GM18498 (cell line): ENCODE results near the gene SHROOM3.
A peak's percentile ranks its signal among the peaks of the same experiment; 100 is the strongest.

ENCODE experiments used
- ATAC-seq: cut with Tn5 transposase; IDR thresholded peaks from one replicate; pipeline ENCODE4 v1.9.1; 2021; ENCODE audit warnings: mild to moderate bottlenecking, moderate library complexity; ENCODE audit not compliant: unreplicated experiment

SHROOM3 gene

DNA sequence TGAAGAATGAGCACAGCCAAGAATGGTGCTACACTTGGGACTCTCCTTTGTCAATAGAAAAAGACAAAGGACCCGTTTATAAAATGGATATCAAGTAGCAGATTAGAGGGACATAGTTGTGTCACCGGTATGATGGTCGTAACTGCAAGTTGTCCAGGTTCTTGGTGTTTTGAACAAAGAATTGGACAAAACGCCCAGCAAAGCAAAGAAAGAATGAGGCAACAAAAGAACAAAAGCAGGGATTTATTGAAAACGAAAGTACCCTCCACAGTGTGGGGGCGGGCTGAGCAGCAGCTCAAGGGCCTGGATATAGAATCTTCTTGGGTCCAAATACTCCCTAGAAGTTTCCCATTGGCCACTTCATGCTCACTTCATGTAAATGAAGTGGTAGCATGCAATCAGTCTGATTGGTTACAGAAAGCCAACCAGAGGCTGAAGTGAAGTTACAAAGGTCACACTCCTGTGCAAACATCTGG is 54.7 kb downstream of the SHROOM3 start:
- no peak for ATAC-seq

DNA sequence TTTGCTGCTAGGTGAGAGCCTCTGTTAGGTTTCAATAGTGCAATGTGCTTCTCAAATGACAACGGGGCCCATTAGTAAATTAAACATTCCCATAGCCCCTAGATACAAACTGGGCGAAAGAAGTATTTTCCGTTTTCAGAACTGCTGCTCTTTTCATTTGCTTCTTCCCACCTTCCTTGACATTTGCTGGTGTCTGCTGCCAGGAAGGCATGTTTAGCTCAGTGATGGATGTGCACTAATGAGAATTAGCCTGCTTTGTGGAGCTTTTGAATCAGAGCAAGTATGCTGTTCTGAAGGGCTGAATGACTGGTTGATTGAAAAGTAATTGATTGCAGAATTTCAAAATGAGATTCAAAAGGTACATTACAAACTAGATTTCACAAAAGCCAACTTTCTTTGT is 57.0 kb downstream of the SHROOM3 start:
- ATAC-seq = no peak

DNA sequence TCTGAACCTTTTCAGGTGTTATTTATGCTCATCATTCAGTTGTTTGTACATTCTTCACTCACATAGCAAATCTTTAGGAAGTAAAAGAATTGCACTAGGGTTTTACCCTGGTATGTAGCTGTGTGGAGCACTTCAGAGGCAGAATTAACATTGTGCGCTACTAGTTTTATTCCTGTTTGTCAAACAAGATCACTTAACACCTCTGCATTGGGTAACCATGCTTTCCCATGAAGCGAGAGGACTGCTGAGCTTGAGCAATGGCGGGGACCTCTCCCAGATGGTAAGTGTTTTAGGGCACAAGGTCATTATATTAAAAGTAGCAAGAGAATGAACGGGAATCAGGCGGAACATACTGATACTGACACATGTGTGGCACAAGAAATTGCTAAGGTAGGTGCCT is 59.2 kb downstream of the SHROOM3 start:
- no peak for ATAC-seq

DNA sequence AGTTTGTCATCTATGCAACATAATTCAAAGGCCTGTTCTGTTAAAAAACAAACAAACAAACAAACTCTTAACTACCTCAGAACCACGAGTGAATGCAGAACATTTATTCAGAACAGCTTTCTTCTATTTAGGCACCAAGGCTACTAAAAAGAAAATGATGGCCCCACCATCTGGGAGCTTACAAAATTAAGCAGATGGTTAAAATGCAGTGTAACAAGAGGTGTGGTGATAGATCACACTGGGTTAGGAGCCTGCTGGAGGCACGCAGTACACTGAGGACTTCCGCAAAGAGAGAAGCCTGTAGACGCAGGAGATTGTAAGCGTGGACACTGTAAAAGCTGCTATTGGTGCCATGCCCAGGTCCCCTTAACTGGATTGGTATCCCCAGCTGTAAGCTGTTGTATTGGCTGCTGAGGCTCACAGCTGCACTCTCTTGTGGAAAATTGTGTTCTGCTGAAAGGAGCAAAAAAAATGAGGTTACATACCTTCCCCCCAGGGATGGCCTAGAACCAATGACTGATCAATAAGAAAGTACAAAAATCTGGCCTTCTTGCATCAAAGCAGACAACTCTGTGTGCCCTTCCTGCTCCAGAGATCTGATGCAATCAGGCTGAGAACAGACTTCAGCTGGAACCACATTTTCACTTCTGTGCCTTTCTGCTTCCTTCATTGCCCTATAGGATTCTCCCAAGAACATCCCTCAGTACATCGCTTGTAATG is 60.0 kb downstream of the SHROOM3 start:
- ATAC-seq = no peak

DNA sequence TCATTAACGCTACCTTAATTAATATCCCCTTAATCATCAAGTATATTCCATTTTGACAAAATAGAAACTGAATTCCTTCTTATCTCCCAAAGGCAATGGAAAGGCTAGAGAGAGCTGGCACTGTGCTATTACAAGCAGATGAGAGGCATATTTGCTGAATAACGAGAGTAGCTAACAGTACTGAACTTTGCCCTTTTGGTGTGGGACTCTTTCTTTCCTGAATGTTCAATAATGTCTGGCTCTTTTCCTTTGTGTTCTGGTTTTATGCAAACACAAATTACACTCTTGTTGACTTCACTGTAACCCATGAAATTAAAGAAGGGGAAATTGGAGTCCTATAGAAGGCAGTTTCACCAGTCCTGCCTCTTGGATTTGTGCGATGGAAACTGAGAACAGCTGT is 63.5 kb downstream of the SHROOM3 start:
- no peak for ATAC-seq

DNA sequence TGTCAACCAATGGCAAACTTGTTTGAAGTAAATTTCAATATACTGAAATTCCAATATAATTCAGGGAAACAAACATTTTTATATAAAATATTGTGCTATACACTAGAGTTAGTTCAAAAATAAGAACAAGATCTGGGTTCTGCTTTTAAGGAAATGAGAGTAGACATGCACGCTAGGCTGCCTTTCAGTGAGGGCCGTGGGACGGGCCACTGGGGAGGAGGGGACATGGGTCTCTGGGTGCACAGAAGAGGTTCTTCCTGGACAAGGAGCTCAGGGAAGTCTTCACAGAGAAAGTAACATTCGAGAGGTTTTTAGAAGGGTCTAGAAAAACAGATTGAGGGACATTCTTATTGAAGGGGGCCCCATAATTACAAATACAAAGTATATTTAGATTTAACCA is 64.4 kb downstream of the SHROOM3 start:
- peak; percentile 89 for ATAC-seq

DNA sequence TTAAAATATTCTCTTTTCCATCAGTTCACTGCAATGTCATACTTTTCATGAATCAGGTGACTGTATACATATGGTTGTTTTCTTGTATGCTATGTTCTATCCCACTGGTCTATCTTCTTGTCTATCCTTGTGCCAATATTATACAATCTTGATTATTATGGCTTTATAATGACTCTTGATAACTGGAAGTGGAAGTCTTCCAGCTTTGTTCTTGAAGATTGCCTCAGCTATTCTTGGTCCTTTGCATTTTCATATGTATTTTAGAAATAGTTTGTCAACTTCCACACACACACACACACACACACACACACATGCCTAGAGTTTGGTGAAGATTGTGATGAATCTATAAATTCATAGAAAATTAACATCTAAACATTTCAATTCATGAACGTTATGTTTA is 67.9 kb downstream of the SHROOM3 start:
- no peak for ATAC-seq

DNA sequence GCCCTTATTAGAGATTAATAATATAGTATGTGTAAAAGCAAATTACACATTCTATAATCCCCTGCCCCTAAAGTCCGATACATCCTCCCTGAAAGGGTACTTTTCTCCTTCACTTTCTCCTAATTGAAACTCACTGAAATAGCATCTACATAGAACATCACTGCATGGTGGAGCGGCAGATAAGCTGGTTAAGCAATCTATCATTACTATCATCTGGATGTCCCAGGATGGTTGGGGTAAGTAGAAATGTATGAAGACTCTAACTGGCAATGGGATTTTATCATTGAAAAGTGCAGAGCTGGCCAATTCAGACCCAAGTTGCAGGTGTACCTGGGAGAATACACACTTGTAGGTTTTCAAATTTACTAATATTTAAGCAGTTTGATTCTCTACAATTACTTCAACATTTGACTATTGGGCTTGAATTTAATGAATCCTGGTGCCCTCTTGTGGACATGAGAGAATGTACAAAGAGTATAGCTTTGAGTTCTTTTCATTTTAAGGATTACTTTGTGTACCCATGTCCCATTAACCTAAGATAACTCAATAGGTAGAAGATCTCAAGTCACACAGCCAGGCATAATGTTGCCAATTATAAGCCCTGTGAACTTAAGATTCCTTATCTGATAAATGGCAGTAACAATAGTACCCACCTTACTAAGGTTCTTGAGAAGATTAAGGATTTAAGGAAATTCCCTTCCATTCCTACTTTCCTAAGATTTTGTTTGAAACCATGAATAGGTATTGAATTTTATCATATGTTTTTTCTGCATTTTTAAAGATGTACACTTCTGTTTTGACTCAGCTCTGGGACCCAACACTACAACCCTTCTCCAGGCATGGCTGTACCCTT is 69.8 kb downstream of the SHROOM3 start:
- peak; percentile 46 for ATAC-seq

DNA sequence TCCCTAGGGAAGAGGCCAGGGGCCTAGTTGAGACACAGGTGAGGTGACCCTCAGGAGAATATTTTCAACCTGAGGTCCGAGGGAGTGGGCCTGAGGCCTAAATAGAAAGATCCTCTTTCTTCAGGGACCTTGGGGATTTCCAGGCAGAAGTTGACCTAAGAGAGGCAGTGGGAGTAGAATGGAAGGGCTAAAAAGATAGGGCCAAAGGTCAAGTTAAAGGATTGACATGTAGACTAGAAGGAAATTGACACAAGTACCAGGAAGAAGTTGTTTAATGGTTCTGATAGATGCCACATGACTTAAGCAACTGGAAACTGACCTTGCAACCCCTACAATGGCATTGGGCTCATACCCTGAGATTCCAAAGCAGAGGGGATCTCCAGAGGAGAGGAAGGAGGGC is 76.9 kb downstream of the SHROOM3 start:
- no peak for ATAC-seq

DNA sequence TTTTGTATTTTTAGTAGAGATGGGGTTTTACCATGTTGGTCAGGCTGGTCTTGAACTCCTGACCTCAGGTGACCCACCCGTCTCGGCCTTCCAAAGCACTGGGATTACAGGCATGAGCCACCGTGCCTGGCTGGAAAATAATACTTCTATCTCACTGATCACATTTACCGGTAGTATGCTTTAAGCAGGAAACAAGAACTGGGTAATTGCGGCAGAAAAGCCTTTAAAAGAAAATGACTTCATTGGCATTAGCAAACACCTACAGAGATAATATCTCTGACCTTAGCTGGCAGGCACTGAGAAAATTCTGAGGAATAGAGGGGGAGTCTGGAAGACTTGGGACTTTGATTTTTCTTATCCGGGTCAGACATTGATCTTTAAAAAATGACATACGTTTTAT is 78.5 kb downstream of the SHROOM3 start:
- no peak for ATAC-seq

DNA sequence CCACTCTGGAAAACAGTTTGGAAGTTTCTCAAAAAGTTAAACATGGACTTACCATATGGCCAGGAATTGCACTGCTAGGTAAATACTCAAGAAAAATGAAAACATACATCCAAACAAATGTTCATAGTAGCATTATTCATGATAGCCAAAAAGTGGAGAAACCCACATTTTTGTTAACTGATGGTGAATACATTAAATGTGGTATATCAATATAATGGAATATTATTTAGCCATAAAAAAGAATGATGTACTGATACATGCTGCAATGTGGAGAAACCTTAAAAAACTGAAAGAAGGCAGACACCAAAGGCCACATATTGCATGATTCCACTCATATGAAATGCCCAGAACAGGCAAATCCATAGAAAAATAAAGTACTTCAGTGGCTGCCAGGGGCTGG is 79.1 kb downstream of the SHROOM3 start:
- ATAC-seq = no peak

DNA sequence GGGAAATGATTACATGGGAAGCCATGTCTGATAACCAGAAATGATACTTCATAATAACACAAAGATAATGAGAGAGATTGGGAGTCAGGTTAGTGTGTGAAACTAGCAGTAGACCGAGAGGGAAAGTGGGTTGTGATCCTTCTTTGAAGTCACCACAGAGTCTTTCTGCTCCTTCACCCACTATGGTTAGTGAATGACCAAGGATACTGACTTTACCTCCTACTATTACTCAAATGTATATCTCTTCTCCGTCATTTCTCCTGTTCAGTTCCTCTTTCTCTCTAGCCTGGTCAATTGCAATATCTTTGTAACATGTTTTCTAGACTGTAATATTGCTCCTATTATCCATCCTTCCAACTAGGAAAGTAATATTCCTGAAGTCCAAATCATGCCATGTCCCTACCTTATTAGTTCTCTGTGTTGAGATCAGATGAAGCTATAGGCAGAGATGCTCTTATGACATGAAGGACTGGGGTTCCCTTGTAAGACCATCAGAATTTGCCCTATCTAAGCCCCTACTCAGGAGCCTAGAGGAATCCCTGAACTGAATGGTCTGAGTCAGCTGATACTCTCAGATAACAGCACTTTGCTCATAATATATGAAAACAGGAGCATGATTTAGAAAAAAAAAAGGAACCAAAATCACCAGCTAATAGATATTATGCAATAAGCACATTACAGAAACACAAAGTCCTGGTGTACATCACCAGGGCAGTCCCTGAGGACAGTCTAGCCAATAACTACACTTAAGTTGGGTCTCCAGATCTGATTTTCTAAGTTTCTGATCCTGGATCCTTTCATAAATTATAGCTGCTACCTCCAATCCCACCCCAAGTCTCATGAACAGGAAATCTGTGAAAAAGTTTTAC is 81.2 kb downstream of the SHROOM3 start:
- ATAC-seq = peak; percentile 81

DNA sequence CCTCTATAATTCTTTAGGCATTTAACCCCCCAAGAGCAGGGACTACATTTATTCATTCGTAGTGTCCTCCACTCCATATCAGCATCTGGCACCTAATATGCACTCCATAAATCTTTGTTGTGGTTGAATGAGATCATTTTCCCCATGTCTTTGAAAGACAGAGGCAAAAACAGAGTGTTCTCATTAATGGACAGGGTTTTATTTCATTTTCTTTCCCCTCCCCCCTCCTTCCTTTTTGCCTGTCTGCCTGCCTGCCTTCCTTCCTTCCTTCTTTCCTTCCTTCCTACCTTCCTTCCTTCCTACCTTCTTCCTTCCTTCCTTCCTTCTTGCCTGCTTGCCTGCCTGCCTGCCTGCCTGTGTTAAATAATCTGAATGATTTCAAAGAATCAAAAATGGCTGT is 83.2 kb downstream of the SHROOM3 start:
- no peak for ATAC-seq

DNA sequence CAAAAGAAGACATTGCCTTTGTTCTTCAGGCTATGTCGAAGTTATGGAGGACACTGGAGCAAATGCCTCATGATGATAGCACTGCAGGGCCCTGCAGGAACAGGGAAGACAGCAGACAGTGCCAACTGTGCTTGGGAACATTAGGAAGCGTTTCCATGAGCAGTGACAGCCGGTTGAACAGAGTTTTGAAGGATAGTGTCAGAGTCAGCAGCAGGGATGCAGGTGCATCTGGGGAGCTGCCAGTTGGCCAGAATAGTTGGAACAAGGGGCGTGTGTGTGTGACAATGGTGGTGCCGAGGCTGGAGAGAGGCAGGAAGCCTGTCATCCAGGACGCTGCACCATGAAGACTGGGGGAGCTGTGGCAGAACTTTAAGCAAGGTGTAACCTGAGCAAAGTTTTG is 88.6 kb downstream of the SHROOM3 start:
- ATAC-seq = no peak

DNA sequence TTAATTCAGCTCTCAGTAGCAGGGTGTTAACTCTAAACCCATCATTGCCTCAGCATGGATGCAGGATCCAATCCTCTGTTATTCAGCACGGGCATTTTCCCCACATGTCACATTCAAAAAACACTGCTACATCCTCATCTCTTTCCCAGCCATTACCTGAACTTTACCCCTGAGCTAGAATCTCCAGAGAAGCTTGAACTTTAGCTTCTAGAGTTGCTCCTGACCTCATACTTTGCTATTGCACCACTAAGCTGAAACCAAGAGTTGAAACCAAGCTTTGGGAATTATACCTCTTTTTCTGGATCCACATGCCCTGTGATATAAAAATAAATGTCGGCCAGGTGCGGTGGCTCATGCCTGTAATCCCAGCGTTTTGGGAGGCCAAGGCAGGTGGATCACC is 90.7 kb downstream of the SHROOM3 start:
- no peak for ATAC-seq

DNA sequence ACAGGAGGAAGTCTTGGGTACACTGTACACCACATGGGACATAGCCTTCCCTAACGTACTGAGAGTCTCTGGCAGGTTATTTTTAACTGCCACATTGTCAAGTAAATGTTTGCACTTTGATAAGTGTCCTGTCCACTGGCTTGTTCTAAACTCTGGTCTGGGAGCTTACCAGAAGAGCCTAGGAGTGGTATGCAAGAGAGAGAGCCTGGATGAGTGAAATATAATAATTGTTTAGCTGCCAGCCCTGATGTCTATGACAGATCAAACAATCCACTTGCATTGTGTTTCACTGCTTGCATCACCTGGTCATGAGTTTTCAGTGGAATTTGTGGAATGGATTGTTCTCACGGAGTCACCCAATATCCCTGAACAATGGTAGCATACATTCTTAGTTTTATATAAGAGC is 91.6 kb downstream of the SHROOM3 start:
- ATAC-seq = no peak

DNA sequence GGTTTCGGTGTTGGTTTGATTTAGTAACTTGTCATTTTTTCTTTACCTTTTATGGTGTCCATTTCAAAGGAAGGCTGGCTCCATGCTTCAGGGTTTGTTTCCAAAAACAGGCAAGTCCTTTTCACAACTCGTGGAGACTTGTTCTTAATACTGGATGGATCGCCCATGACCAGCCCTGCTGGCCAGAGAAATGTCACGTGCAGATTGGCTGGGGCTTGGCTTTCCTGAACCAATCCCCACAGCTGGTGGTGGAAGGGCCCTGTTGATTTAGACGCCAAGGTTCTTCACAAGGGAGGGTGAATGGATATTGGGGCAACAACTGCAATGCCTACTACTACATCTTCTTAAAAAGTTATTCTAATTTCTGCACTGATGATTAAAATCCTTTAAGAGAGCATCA is 92.6 kb downstream of the SHROOM3 start:
- ATAC-seq = no peak

DNA sequence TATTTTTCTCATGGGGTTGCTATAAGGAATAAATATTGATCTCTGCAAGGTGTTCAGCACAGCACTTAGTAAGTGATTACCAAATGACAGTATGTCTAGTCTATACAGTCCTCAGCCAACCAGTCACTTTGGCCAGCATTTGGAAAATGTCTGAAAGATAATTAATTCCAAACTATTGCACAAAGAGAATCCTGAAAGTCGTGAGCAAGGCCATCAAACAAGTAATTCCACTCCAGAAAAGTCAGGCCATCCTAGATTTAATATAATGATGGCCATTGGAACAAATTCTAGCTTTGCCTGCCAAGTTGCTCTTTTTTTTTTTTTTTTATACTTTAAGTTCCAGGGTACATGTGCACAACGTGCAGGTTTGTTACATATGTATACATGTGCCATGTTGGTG is 96.6 kb downstream of the SHROOM3 start:
- ATAC-seq = no peak

DNA sequence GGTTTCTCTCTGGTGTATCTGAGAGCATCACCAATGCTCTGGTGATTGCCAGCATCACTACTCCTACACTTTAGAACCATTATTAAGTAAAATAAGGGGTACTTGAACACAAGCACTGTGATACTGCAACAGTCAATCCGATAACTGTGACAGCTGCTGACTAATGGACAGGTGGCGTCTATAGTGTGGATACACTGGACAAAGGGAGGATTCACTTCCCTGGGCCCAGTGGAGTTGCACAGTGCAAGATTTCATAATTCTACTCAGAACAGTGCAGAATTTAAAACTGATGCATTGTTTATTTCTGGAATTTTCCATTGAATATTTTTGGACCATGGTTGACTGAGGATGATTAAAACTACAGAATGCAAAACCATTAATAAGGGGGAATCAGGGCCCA is 97.8 kb downstream of the SHROOM3 start:
- ATAC-seq = no peak

DNA sequence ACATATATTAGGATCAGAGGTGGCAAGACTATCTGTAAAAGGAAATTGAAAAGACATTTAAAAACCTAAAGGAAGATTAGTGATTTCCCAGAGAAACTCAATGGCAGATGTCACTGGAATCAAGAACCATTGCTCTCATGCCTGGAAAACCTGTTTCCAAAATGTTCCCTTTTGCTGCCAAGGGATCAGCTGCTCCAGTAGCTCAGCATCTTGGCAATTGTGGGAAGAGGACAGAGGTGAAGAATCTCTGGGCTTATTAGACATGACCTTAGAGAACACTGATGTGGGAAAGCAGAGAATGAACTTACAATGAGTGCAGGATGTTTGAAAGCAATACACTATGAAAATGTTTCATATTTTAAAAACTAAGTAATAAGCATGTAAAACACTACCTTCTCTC is 98.3 kb downstream of the SHROOM3 start:
- no peak for ATAC-seq

DNA sequence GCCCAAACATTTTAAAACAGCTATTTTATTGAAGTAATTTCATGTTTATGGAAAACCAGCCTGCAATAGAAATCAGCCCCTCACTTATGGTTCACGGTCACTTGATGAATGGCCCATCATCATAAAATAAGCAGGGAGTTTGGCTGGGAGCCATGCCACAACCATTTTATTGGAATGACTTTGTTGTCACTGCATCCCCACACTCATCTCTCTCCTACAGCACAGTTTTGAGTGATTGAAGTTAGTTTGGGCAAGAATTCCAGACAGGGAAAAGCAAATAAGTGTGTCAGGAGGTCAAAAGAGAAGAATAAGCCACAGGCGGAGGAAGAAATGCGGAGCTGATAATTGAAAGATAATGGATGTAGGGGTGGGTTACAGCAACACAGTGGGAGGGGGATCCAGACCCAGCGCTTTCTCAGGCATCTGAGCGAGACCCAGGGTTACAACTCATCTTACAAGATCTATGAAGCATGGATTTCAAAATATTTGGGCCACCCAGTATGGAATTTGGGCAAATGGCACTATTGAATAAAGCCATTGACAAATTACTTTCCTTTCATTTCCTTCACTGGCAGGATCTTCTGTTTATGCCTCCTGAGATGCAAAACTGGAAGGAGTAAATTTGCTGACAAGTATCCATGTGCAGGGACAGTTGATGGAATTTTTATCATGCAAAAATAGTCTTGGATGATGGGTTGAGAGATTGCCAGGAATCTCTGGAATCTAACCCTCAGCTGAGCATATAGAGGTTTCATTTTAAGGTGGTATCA is 100.8 kb downstream of the SHROOM3 start:
- ATAC-seq = no peak
